GM19328 (cell line): ENCODE results near the gene OR1B1.
"Not testable (repeated sequence)": the region's sequence is repeated elsewhere in the genome, so short reads cannot be mapped to it uniquely, and the experiment has no call there.

ENCODE experiments used
- ATAC-seq: cut with Tn5 transposase; IDR thresholded peaks from one replicate; pipeline ENCODE4 v1.9.1; 2021; ENCODE audit warnings: mild to moderate bottlenecking, moderate library complexity; ENCODE audit not compliant: unreplicated experiment

Gene OR1B1

DNA sequence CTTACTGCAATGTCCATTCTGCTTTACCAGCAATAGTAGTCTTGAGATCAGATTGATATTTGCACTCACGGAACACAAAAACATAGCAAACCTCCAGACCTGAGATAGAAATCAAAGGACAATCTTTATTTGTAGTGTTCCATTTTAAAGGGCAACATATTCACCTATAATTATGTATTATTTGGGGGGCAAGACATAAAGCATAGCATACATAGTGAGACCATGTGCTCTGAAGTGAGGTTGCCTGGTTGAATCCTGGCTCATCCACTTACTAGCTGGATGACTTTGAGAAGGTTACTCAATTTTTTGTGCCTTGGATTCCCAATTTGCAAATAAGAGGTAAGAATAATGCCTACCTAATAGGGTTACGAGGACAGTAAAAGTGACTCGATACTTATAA is at the start of gene OR1B1:
OR1B1 (minus strand) TSS at position 101 of the 400 bp plus-strand sequence.
- no peak for ATAC-seq

DNA sequence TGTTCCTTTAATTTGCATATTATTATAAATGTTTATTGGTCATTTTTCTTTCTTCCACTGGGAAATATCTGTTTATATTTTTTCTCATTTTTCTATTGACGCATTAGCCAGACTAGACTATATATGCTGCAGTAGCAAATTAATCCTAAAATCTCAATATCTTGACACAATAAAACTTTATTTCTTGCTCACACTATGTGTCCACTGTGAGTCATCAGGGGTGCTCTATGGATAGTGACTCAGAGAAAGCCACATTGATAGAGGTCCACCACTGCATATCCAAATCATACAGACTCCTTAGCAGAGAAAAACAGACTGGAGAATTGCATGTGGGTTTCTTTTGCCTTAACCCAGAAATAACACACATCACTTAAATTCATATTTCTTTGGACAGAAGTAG is 38.3 kb upstream of the OR1B1 start:
- no peak for ATAC-seq

DNA sequence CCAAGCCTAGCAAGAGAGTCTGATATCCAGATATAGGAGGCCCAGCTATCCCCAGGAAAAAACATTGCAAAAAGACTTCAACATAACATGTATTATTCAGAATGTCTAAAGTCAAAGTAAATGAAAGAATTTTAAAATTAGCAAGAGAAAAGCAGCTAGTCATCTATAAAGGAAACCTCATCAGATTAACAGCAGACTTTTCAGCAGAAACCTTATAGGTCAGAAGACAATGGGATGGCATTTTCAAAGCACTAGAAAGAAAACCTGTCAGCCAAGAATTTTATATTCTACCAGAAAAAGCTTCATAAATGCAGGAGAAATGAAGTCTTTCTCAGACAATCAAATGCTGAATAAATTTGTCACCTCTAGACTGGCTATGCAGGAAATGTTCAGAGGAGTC is 27.4 kb upstream of the OR1B1 start:
- ATAC-seq = no peak

DNA sequence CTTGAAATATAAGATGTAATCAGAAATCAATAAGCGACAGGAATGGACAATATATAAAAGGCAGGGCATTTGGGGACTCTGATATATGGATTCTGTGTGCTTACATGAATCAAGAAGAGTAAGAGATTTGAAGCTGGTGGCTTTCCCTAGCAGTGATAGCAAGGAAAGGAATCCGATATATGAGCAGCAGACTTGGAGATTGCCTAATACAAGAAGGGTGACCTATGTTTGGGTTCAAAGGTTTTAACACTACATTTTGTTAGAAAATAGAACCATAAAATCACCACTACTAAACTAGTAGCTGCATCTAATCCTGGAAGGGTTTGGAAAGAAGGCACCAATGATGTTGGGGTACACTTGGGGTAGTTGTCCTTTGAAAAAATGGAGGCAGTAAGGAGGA is 15.1 kb upstream of the OR1B1 start:
- ATAC-seq = no peak

DNA sequence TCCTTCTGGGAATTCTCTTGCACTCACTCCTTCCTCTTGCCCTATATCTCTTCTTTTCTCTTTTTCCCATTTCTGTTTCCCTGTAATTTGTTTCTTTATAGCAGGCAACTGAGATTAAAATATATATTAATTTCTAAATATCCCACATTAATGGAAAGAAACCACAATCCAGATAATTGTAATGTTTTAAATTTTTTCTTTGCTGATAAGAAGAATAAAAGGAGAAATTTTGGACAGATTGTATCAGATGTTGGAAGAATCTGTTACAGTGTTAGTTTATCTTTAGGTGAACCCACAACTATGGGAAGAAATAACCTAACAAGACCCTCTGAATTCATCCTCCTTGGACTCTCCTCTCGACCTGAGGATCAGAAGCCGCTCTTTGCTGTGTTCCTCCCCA is 4.0 kb upstream of the OR1B1 start, which contains the start of gene OR1L1:
OR1L1 (plus strand) TSS at position 301 of the 400 bp plus-strand sequence; CDS start at position 301, 0 bp downstream.
- ATAC-seq = no peak

DNA sequence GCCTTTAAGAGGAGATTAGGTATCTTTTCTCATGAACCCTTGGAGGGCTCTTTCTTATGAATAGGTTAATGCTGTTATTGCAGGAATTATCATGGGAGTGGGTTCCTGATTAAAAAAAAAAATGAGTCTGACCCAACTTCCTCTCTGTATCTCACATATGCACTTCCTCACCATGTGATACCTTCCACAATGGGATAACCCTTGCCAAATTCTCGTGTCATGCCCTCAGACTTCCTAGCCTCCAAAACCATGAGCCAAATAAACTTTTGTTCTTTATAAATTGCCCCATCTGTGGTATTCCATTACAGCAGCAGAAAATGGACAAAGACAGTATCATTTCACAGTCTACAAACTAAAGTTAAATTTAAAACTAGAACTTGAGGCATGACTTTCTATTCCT is 1.0 kb downstream of the OR1B1 start:
- ATAC-seq = no peak

DNA sequence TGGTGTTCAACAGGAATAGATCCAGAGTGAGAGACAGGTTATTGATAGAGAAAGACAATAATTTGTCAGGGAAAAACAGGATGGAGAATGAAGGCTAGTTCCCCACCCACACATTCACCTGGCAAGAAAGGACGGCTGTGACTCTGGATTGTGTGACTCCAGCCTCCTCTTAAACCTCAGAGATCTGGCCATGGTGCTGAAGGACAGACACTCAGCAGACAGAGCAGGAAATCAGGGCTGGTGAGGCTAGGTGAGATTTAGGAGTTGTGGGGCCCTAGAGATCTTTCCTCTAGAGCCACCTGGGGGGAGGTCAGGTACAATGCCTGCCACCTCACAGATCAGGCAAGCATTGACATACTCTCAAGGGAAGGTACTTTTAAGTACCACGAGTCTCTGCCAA is 15.2 kb downstream of the OR1B1 start:
- no peak for ATAC-seq

DNA sequence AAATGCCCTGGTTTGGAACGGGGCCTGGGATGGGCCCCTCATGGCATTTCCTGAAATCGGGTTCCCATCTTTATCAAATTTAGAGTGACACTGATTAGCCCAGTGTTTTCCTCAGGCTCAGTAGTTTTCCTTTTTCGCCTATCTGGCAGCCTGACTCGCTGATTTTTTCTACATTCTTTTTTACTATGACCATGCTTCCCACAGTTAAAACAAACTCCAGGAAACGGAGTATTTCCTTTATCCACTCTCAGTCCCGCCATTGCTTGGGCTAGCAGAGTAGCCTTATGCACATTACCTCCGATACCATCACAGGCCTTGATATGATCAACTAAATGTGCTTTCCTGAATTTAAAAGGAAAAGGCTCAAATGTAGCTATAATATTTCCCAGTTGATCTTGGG is 37.4 kb downstream of the OR1B1 start:
- no peak for ATAC-seq

DNA sequence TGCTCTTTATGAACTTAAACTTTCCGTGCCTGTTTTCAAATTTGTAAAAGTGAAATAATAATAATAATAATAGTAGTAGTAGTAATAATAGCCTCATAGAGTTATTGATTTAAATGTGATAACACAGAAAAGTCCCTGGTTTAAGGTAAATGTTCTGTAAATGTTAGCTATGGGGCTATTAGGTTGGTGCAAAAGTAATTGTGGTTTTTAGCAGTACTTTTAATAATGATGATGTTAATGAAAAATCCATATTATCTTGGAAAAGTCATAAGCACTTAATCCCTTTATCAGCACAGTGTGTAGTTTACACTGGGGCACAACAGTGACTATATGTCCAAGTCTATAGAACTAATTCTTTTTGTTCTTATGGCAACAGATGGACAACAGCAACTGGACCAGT is 43.1 kb downstream of the OR1B1 start, which contains the start of gene OR1Q1:
OR1Q1 (plus strand) TSS at position 377 of the 400 bp plus-strand sequence; CDS start at position 377, 0 bp downstream.
- no peak for ATAC-seq

DNA sequence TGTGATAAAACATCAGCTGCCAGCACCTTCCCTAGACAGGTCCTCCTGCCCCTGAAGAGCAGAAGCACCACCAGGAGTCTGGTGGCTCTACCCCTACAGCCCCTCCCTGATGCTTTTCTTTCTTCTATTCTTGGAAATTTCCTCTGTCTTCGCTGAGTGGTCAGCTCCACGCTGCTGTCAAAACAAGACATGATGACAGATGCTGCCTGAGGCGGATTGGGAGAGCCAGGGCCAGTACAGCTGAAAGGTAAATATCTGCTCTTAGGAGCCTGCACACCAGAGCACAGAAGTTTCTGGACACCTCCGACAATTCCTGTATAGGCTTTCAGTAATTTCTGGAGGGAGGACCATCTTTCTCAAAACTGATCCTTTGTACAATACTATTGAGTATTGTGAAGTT is 47.6 kb downstream of the OR1B1 start:
- ATAC-seq = no peak

DNA sequence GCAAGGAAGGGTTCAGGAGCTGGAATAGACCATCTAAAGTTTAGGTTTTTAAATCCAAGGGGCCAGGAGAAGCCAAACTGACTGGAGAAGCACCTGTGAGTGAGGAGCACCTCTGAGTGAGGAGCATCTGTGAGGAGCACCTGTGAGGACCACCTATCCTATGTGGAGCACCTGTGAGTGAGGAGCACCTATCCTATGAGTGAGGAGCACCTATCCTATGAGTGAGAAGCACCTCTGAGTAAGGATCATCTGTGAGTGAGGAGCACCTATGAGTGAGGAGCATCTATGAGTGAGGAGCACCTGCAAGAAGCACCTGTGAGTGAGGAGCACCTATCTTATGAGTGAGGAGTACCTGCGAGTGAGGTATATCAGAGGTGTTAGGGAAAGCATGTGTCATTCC is 50.8 kb downstream of the OR1B1 start:
- ATAC-seq = no peak

DNA sequence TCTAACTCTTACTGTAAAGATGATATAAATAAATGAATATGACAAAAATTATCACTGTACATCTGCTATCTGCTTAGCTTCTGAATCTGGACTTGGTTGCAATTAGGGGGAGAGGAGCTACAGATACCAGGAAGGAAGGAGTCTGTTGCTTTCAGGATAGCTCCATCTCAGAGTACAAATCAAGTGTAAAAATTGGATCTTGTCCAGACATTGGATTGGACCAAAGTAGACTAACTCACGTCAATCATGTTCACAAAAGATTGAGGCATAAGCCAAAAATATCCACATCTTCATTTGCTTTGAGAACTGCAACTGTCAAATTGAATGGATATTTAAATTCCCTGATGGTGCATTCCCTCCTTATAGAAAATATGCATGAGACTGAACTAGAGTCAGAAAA is 51.7 kb downstream of the OR1B1 start:
- no peak for ATAC-seq

DNA sequence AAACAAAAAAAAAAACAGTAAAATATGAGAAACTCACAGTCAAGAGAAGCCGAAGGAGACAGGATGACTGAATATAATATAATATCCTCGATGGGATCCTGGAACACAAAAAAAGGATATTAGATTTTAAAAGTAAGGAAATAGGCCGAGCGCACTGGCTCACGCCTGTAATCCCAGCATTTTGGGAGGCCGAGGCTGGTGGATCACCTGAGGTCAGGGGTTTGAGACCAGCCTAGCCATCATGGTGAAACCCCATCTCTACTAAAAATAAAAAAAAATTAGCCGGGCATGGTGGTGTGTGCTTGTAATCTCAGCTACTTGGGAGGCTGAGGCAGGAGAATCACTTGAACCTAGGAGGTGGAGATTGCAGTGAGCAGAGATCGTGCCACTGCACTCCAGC is 74.1 kb downstream of the OR1B1 start, which contains the start of gene OR1L8:
OR1L8 (minus strand) TSS at position 101 of the 400 bp plus-strand sequence. CDS start 14,907 bp downstream, outside the sequence.
- ATAC-seq = not testable (repeated sequence)

DNA sequence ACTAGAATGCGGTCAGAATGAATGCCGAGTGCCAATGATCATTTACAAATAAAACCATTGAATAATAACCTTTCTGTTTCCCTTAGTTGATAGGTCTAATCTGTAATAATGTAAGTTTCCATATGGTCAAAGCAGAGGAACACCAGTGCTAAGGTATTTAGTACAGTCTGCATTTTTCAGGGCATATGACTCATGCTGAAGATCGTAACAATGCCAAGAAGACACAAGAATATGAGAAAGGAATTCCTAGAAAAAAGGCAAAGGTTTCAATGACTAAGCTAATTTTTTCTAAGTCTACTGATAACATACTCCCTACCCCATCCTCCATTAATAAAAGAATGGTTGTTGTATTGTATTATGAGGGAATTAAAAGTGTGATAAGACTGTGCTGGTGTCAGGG is 77.1 kb downstream of the OR1B1 start:
- no peak for ATAC-seq

DNA sequence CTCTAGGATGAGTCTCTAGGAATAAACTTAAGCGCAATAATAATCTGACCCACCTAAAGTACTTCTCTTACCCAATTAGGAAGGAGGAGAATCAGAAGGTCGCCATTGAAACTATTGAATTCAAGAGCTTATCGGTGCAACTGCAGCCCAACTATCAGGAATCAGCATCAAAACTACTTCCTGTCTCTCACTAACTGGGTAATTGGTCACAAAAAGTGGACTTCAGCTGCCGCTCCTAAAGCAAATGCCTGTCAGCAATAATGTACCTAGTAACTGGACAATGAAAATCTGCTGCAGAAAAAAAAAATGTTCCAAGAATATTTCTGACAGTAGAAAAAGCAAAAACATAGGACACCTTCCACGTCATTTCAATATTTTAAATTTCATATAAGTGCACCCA is 77.6 kb downstream of the OR1B1 start:
- no peak for ATAC-seq
